DND-41 (cell line): ENCODE results near the gene CYSRT1.

ENCODE experiments used
- ATAC-seq: fragments of 200-7000 bp; cut with Tn5 transposase; 3 replicates; pipeline ENCODE4 v1.9.1; 2021; ENCODE audit warnings: low read depth; ENCODE audit not compliant: insufficient read depth
- DNase-seq: peaks from one replicate; pipeline ENCODE4 v3.0.0-alpha.2; 2020
- H2AFZ ChIP-seq: 2 replicates; pipeline ENCODE4 v1.6.0; 2012; ENCODE audit warnings: low read depth, low read length
- H3K27ac ChIP-seq: 2 replicates; pipeline ENCODE4 v1.5.1; 2012; ENCODE audit warnings: low read length, inconsistent platforms
- H3K27me3 ChIP-seq: fragments of 200-600 bp; sonication (generic); 2 replicates; pipeline ENCODE4 v1.6.0; 2012; ENCODE audit warnings: low read length, mild to moderate bottlenecking, inconsistent platforms; ENCODE audit not compliant: insufficient read depth, poor library complexity
- H3K36me3 ChIP-seq: 2 replicates; pipeline ENCODE4 v1.5.1; 2012; ENCODE audit warnings: low read length, inconsistent platforms; ENCODE audit not compliant: insufficient read depth
- H3K4me1 ChIP-seq: 2 replicates; pipeline ENCODE4 v1.5.1; 2012; ENCODE audit warnings: mild to moderate bottlenecking, low read length; ENCODE audit not compliant: insufficient read depth
- H3K4me2 ChIP-seq: 2 replicates; pipeline ENCODE4 v1.6.0; 2012; ENCODE audit warnings: mild to moderate bottlenecking, moderate library complexity, low read length, inconsistent platforms; ENCODE audit not compliant: insufficient read depth
- H3K4me3 ChIP-seq, 2 experiments: fragments of 200-600 bp in 1 of 2; shearing (Covaris generic) in 1 of 2; 2 replicates each; pipeline ENCODE4 v1.5.1; 2012 to 2016; ENCODE audit warnings: inconsistent platforms in 2 of 2, low read length in 2 of 2, mild to moderate bottlenecking in 2 of 2, low read depth in 1 of 2, moderate library complexity in 1 of 2
- H3K79me2 ChIP-seq: 2 replicates; pipeline ENCODE4 v1.6.0; 2012; ENCODE audit warnings: low read length, inconsistent platforms; ENCODE audit not compliant: insufficient read depth
- H3K9ac ChIP-seq: 2 replicates; pipeline ENCODE4 v1.6.0; 2012; ENCODE audit warnings: low read depth, mild to moderate bottlenecking, inconsistent platforms, low read length, moderate library complexity
- H3K9me3 ChIP-seq: 2 replicates; pipeline ENCODE4 v1.5.1; 2012; ENCODE audit warnings: low read length, moderate library complexity, mild to moderate bottlenecking, inconsistent platforms; ENCODE audit not compliant: insufficient read depth, severe bottlenecking
- H4K20me1 ChIP-seq: 2 replicates; pipeline ENCODE4 v1.6.0; 2012; ENCODE audit warnings: low read length; ENCODE audit not compliant: insufficient read depth
- CTCF ChIP-seq: IDR thresholded peaks from 2 replicates; pipeline ENCODE4 v1.5.1; 2012; ENCODE audit warnings: borderline replicate concordance, low read length, moderate library complexity, mild to moderate bottlenecking; ENCODE audit not compliant: poor library complexity, severe bottlenecking; ENCODE audit errors: extremely low read depth
- EZH2 ChIP-seq: IDR thresholded peaks from 3 replicates; pipeline ENCODE4 v1.6.1; 2012; ENCODE audit warnings: borderline replicate concordance, low read depth, mild to moderate bottlenecking, moderate library complexity, low read length, inconsistent platforms; ENCODE audit not compliant: severe bottlenecking

Gene CYSRT1

GRCh38 chr9:137202966-137203365 is 22.0 kb upstream of the CYSRT1 start:
- Histone ChIP-seq H3K4me3 (no peak overlapping the region), H3K79me2 (peaks cover 63% of the 10 kb centered on the region), H3K4me2 (peak overlapping the region; percentile 99; the same call in 1 of the 2 replicates), H3K27me3 (no peaks in the 10 kb centered on the region), H3K27ac (no peak overlapping the region), H3K4me1 (peaks cover 75% of the 10 kb centered on the region), H3K9me3 (no peaks in the 10 kb centered on the region), H3K9ac (no peak overlapping the region), H4K20me1 (peaks cover 34% of the 10 kb centered on the region), H3K36me3 (peaks cover 28% of the 10 kb centered on the region), H2AFZ (no peak overlapping the region)
- TF ChIP-seq CTCF = no peak
- no peak for TF ChIP-seq EZH2
- ATAC-seq (no peak), DNase-seq (no peak)

- DNase-seq = no peak
- H2AFZ ChIP-seq = peak overlapping the region; percentile 92
Observed at GRCh38 chr9:137204731-137205125, 20.2 kb upstream of the CYSRT1 start.

GRCh38 chr9:137205126-137206069 is 19.6 kb upstream of the CYSRT1 start, which contains the start of the genes NDOR1 and TMEM203:
NDOR1 (plus strand) TSS chr9:137205700; CDS start chr9:137205778, 78 bp downstream.
TMEM203 (minus strand) TSS chr9:137205648; CDS start chr9:137205414, 234 bp downstream.
- Histone ChIP-seq H3K27me3 (no peaks in the 10 kb centered on the region), H3K4me1 (peaks cover 56% of the 10 kb centered on the region), H3K36me3 (peaks cover 36% of the 10 kb centered on the region), H3K79me2 (peaks cover 59% of the 10 kb centered on the region), H3K9me3 (no peaks in the 10 kb centered on the region), H3K9ac (peak within 1 kb of the TSS; percentile 98), H3K27ac (peak within 1 kb of the TSS; percentile 90), H4K20me1 (peaks cover 22% of the 10 kb centered on the region), H3K4me2 (peak within 1 kb of the TSS; percentile 99), H3K4me3 (peak within 1 kb of the TSS; percentile 99 to 100), H2AFZ (peak within 1 kb of the TSS; percentile 92)
- TF ChIP-seq EZH2 (no peak), CTCF (no peak)
- DNase-seq (peak; percentile 87), ATAC-seq (peak; percentile 53)

More at GRCh38 chr9:137204731-137205125, 20.2 kb upstream of the CYSRT1 start:
- TF ChIP-seq EZH2 = no peak
- no peak for TF ChIP-seq CTCF
- Histone ChIP-seq H3K4me2 (peak overlapping the region; percentile 99), H3K27ac (peak overlapping the region; percentile 90), H3K9me3 (no peaks in the 10 kb centered on the region), H3K4me3 (peak overlapping the region; percentile 99 to 100), H3K27me3 (no peaks in the 10 kb centered on the region), H4K20me1 (peaks cover 22% of the 10 kb centered on the region), H3K36me3 (peaks cover 36% of the 10 kb centered on the region), H3K4me1 (peaks cover 57% of the 10 kb centered on the region), H3K9ac (peak overlapping the region; percentile 98), H3K79me2 (peaks cover 59% of the 10 kb centered on the region)
- ATAC-seq = no peak
